SK-N-SH (cell line): ENCODE measurements around the gene TANC1. TPM values are rescaled to one million over a fixed set of nuclear protein-coding genes. Genes with fewer than 3 reads are reported as not detected.

Experiments used
- CTCF ChIA-PET: fragments of 300-600, 350-600 bp; formaldehyde crosslinking; extraction: SDS; loops from one replicate; lab custom pipeline; 2021; lab: Yijun Ruan, JAX
- POLR2A ChIA-PET: fragments of 350-600 bp; sonication (Branson Sonifier 250); formaldehyde crosslinking; extraction: SDS; loops from one replicate; lab custom pipeline; 2020; ENCODE audit warnings: antibody characterized with exemption, inconsistent platforms; lab: Yijun Ruan, JAX
- DNase-seq: peaks from one replicate; pipeline ENCODE4 v3.0.0; 2012
- H2AFZ ChIP-seq: fragments of 200-600 bp; sonication (generic); 2 replicates; pipeline ENCODE4 v1.8.1; 2016; ENCODE audit warnings: antibody characterized with exemption, mild to moderate bottlenecking, low read depth
- H3F3A ChIP-seq: fragments of 200-600 bp; sonication (generic); replicated peaks from 2 replicates; pipeline ENCODE3; 2016; ENCODE audit warnings: antibody characterized with exemption, mild to moderate bottlenecking; ENCODE audit not compliant: insufficient read depth
- H3K27ac ChIP-seq, 2 experiments: fragments of 200-500 bp in 1 of 2; fragments of 200-600 bp in 1 of 2; sonication (Bioruptor generic) in 1 of 2; sonication (generic), shearing (Covaris generic) in 1 of 2; 2 replicates each; pipeline versions ENCODE4 v1.5.1 to v1.6.1; 2014 to 2016; ENCODE audit warnings: low read depth in 2 of 2, inconsistent platforms in 1 of 2, low read length in 1 of 2, mild to moderate bottlenecking in 1 of 2, mixed read lengths in 1 of 2
- H3K27me3 ChIP-seq: fragments of 200-600 bp; sonication (generic), shearing (Covaris generic); 2 replicates; pipeline ENCODE4 v1.6.1; 2016; ENCODE audit warnings: mixed run types; ENCODE audit not compliant: insufficient read depth
- H3K36me3 ChIP-seq, 2 experiments: fragments of 200-500 bp in 1 of 2; fragments of 200-600 bp in 1 of 2; sonication (Bioruptor generic) in 1 of 2; sonication (generic) in 1 of 2; replicated peaks in 1 of 2; 2 replicates each; pipeline versions ENCODE3 to v1.5.1; 2014 to 2016; ENCODE audit warnings: low read length in 1 of 2, mild to moderate bottlenecking in 1 of 2; ENCODE audit not compliant: insufficient read depth in 2 of 2, control insufficient read depth in 1 of 2
- H3K4me1 ChIP-seq, 2 experiments: fragments of 200-500 bp in 1 of 2; fragments of 200-600 bp in 1 of 2; sonication (Bioruptor generic) in 1 of 2; sonication (generic), shearing (Covaris generic) in 1 of 2; 2 replicates each; pipeline versions ENCODE4 v1.5.1 to v1.6.1; 2014 to 2016; ENCODE audit warnings: low read depth in 1 of 2, low read length in 1 of 2, mixed run types in 1 of 2; ENCODE audit not compliant: insufficient read depth in 2 of 2, control insufficient read depth in 1 of 2
- H3K4me2 ChIP-seq: fragments of 200-600 bp; sonication (generic), shearing (Covaris generic); 2 replicates; pipeline ENCODE4 v1.6.1; 2017; ENCODE audit warnings: mixed run types
- H3K4me3 ChIP-seq, 2 experiments: fragments of 200-500 bp in 1 of 2; fragments of 200-600 bp in 1 of 2; sonication (Bioruptor generic) in 1 of 2; sonication (generic), shearing (Covaris generic) in 1 of 2; 2 replicates each; pipeline versions ENCODE4 v1.5.1 to v1.8.1; 2014 to 2016; ENCODE audit warnings: low read depth in 2 of 2, inconsistent platforms in 1 of 2, low read length in 1 of 2, mild to moderate bottlenecking in 1 of 2, mixed read lengths in 1 of 2, moderate library complexity in 1 of 2
- H3K79me2 ChIP-seq: fragments of 200-600 bp; sonication (generic); 2 replicates; pipeline ENCODE4 v1.8.1; 2017; ENCODE audit warnings: mild to moderate bottlenecking; ENCODE audit not compliant: insufficient read depth
- H3K9ac ChIP-seq: fragments of 200-600 bp; sonication (generic); 2 replicates; pipeline ENCODE4 v1.6.1; 2017; ENCODE audit warnings: mixed run types
- H3K9me2 ChIP-seq: fragments of 200-600 bp; sonication (generic); 2 replicates; pipeline ENCODE4 v1.6.1; 2017; ENCODE audit warnings: mixed run types
- H3K9me3 ChIP-seq: fragments of 200-600 bp; sonication (generic); 2 replicates; pipeline ENCODE4 v1.6.1; 2017; ENCODE audit warnings: mixed run types, mild to moderate bottlenecking, moderate library complexity
- H4K20me1 ChIP-seq: fragments of 200-600 bp; sonication (generic); 2 replicates; pipeline ENCODE4 v1.6.1; 2017; ENCODE audit warnings: mild to moderate bottlenecking, mixed run types; ENCODE audit not compliant: insufficient read depth
- ELF1 ChIP-seq: IDR thresholded peaks from 2 replicates; pipeline ENCODE4 v1.4.0; 2012
- EZH2phosphoT487 ChIP-seq: fragments of 200-600 bp; sonication (generic); IDR thresholded peaks from 2 replicates; pipeline ENCODE4 v1.6.1; 2017; ENCODE audit warnings: low read depth, mixed run types, mild to moderate bottlenecking, antibody characterized with exemption, moderate library complexity, borderline replicate concordance
- GABPA ChIP-seq: IDR thresholded peaks from 2 replicates; pipeline ENCODE4 v1.4.0; 2012; ENCODE audit warnings: low read depth, mild to moderate bottlenecking
- GATA2 ChIP-seq: sonication (generic); formaldehyde crosslinking; IDR thresholded peaks from 2 replicates; pipeline ENCODE4 v1.5.0; 2020; ENCODE audit warnings: mild to moderate bottlenecking, missing genetic modification reagents
- NRF1 ChIP-seq: IDR thresholded peaks from 2 replicates; pipeline ENCODE4 v1.6.1; 2012; ENCODE audit warnings: low read depth, mild to moderate bottlenecking, low read length
- RAD21 ChIP-seq: IDR thresholded peaks from 2 replicates; pipeline ENCODE4 v1.6.1; 2012; ENCODE audit warnings: mild to moderate bottlenecking, low read length
- RCOR1 ChIP-seq: fragments of 150-350 bp; IDR thresholded peaks from 2 replicates; pipeline ENCODE4 v1.6.1; 2017; ENCODE audit warnings: antibody characterized with exemption, low read length
- RXRA ChIP-seq: IDR thresholded peaks from 2 replicates; pipeline ENCODE4 v1.4.0; 2012; ENCODE audit warnings: low read depth, mild to moderate bottlenecking, borderline replicate concordance
- USF2 ChIP-seq: fragments of 150-350 bp; IDR thresholded peaks from 2 replicates; pipeline ENCODE4 v1.6.1; 2017; ENCODE audit warnings: antibody characterized with exemption, low read length, low read depth, borderline replicate concordance
- WGBS: methylation state at CpG from one replicate; pipeline ENCODE4 v1.1.6; 2017; ENCODE audit warnings: low lambda C conversion rate; 5-methylcytosine and 5-hydroxymethylcytosine counted together
- polyA plus RNA-seq, 3 experiments: library from polyadenylated mRNA; depleted of rRNA; stranded (reverse); fragments of >200 nt; gene quantifications; 2 replicates each; pipeline ENCODE4 v1.2.3, GENCODE V29; 2012
- TF ChIP-seq, protein P1 (sequence below): IDR thresholded peaks from 2 replicates; pipeline ENCODE4 v1.6.1; 2012; ENCODE audit warnings: mild to moderate bottlenecking, low read depth, low read length, moderate library complexity

TANC1 gene
- polyA plus RNA-seq, 1 of the 3 experiments (the other 2 are of a cell fraction): 19.2 TPM

DNA sequence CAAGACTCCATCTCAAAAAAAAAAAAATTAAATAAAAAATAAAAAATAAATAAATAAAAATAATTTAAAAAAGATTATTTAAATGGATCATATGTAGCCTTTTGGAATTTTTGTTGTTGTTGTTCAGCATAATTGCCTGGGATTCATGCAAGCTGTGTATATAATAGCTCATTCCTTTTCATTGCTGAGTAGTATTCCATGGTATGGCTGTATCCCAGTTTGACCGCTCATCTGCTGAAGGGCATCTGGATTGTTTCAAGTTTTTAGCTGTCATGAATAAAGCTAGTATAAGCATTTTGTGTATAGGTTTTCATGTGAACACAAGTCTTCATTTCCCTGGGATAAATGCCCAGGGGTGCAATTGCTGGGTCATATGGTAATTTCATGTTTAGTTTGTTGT lies 6.4 kb upstream of the TANC1 start:
- no peak for DNase-seq
- H3K4me2 ChIP-seq: no peak overlapping the region

DNA sequence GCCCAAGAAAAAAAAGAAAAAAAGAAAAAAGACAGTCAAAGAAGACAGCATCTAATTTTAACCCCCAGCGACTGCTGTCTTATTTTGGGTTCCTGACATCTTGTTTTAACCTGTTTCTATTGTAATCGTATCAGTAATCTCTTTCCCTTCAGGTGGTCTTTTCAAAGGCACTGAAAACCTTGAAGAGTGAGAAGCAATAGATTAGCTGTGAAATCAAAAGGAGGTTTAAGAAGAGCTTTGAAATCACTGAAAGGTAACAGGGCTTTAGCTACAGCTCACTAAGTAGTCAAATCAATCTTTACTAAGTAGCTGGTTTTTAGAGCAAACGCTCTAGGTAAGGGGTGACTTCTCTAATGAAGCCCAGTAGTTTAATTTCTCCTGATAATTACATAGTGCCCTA lies 5.4 kb upstream of the TANC1 start:
- no peak overlapping the region for H3K4me2 ChIP-seq
- H3K9me3 ChIP-seq: no peaks in the 10 kb centered on the region
- H3F3A ChIP-seq: peaks cover 19% of the 10 kb centered on the region
- no peaks in the 10 kb centered on the region for H3K27me3 ChIP-seq
- no peak overlapping the region for H3K4me3 ChIP-seq
- no peak overlapping the region for H3K27ac ChIP-seq
- POLR2A ChIA-PET: interaction anchor here (1.0 kb wide), 1 partner anchor 8 kb away, joined by 3 read pairs; no protein-coding TSS in a partner anchor
- H3K36me3 ChIP-seq: no peaks in the 10 kb centered on the region
- CTCF ChIA-PET: interaction anchor here (1.5 kb wide), 1 partner anchor 9 kb away, joined by 4 read pairs; no protein-coding TSS in a partner anchor
- H2AFZ ChIP-seq: no peak overlapping the region
- no peak for DNase-seq
- H3K4me1 ChIP-seq: peaks cover 11 to 20% of the 10 kb centered on the region in 2 experiments; a peak in 2 of 4 replicates
- no peaks in the 10 kb centered on the region for H3K9me2 ChIP-seq
- no peak overlapping the region for H3K9ac ChIP-seq
- H3K79me2 ChIP-seq: no peaks in the 10 kb centered on the region
- no peaks in the 10 kb centered on the region for H4K20me1 ChIP-seq
- no peak for TF ChIP-seq ELF1
- no peak for TF ChIP-seq RCOR1
- no peak for TF ChIP-seq USF2
- no peak for TF ChIP-seq GABPA
- no peak for TF ChIP-seq RXRA
- TF ChIP-seq NRF1: no peak
- TF ChIP-seq, protein P1, sequence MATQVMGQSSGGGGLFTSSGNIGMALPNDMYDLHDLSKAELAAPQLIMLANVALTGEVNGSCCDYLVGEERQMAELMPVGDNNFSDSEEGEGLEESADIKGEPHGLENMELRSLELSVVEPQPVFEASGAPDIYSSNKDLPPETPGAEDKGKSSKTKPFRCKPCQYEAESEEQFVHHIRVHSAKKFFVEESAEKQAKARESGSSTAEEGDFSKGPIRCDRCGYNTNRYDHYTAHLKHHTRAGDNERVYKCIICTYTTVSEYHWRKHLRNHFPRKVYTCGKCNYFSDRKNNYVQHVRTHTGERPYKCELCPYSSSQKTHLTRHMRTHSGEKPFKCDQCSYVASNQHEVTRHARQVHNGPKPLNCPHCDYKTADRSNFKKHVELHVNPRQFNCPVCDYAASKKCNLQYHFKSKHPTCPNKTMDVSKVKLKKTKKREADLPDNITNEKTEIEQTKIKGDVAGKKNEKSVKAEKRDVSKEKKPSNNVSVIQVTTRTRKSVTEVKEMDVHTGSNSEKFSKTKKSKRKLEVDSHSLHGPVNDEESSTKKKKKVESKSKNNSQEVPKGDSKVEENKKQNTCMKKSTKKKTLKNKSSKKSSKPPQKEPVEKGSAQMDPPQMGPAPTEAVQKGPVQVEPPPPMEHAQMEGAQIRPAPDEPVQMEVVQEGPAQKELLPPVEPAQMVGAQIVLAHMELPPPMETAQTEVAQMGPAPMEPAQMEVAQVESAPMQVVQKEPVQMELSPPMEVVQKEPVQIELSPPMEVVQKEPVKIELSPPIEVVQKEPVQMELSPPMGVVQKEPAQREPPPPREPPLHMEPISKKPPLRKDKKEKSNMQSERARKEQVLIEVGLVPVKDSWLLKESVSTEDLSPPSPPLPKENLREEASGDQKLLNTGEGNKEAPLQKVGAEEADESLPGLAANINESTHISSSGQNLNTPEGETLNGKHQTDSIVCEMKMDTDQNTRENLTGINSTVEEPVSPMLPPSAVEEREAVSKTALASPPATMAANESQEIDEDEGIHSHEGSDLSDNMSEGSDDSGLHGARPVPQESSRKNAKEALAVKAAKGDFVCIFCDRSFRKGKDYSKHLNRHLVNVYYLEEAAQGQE: no peak
- TF ChIP-seq RAD21: no peak
- TF ChIP-seq, all 33 proteins: peak for 0
- WGBS: 77% methylated on average over 3 of the region's 3 CpGs

More for the DNA sequence above, 6.4 kb upstream of the TANC1 start:
- H3K9me3 ChIP-seq: no peaks in the 10 kb centered on the region
- 100% methylated on average over 1 of the region's 1 CpG for WGBS
- CTCF ChIA-PET: interaction anchor here (0.6 to 1.5 kb wide), 2 partner anchors 8 to 60 kb away, joined by 3 to 4 read pairs; no protein-coding TSS in a partner anchor
- H3K9ac ChIP-seq: no peak overlapping the region
- H3K27me3 ChIP-seq: no peaks in the 10 kb centered on the region
- H3K4me1 ChIP-seq: peaks cover 7 to 15% of the 10 kb centered on the region in 2 experiments; a peak in 2 of 4 replicates
- POLR2A ChIA-PET: interaction anchor here (1.0 kb wide), 1 partner anchor 7 kb away, joined by 3 read pairs; no protein-coding TSS in a partner anchor
- H3K4me3 ChIP-seq: no peak overlapping the region
- H2AFZ ChIP-seq: no peak overlapping the region
- peaks cover 10% of the 10 kb centered on the region for H3F3A ChIP-seq
- no peak for TF ChIP-seq GABPA
- TF ChIP-seq EZH2phosphoT487: no peak
- no peak for TF ChIP-seq USF2
- no peak for TF ChIP-seq GATA2 (CRISPR knock-in tag)
- H3K27ac ChIP-seq: no peak overlapping the region
- no peaks in the 10 kb centered on the region for H4K20me1 ChIP-seq
- H3K36me3 ChIP-seq: no peaks in the 10 kb centered on the region
- H3K9me2 ChIP-seq: no peaks in the 10 kb centered on the region
- H3K79me2 ChIP-seq: no peaks in the 10 kb centered on the region
